RPMI7951 (cell line): ENCODE results near the gene ACOT8. TPM values are rescaled to one million over a fixed set of nuclear protein-coding genes. Genes with fewer than 3 reads are reported as not detected.
"Not testable (repeated sequence)": the region's sequence is repeated elsewhere in the genome, so short reads cannot be mapped to it uniquely, and the experiment has no call there.

Experiments used
- DNase-seq: peaks from one replicate; pipeline ENCODE4 v3.0.0-alpha.2; 2012; ENCODE audit warnings: low read depth
- total RNA-seq: library from RNA; depleted of rRNA; stranded (reverse); fragments of >200 nt; shearing (Covaris generic); gene quantifications from 2 replicates; pipeline ENCODE4 v1.2.3, GENCODE V29; 2014

Gene ACOT8
- total RNA-seq, 1 experiment from 2014 or later, result 102 TPM

- no peak for DNase-seq
These were observed 3.7 kb downstream of the ACOT8 start for GRCh38 chr20:45853484-45853883.

GRCh38 chr20:45852326-45852725 lies 4.9 kb downstream of the ACOT8 start:
- DNase-seq, result no peak

- no peak for DNase-seq
These were observed 5.7 kb downstream of the ACOT8 start for GRCh38 chr20:45851501-45851900.

GRCh38 chr20:45850926-45851325 lies 6.3 kb downstream of the ACOT8 start:
- no peak for DNase-seq

- no peak for DNase-seq
These were observed 7.0 kb downstream of the ACOT8 start for GRCh38 chr20:45850238-45850637.

- DNase-seq, result no peak
These were observed 8.1 kb downstream of the ACOT8 start for GRCh38 chr20:45848969-45849582.

GRCh38 chr20:45848421-45848820 lies 8.8 kb downstream of the ACOT8 start:
- no peak for DNase-seq

- DNase-seq, result no peak
These were observed 11.7 kb downstream of the ACOT8 start for GRCh38 chr20:45845452-45845851.

- DNase-seq, result no peak
These were observed 13.7 kb downstream of the ACOT8 start for GRCh38 chr20:45843506-45843905.

- DNase-seq, result peak; percentile 47
These were observed 14.9 kb downstream of the ACOT8 start for GRCh38 chr20:45842169-45842812.

- no peak for DNase-seq
These were observed 15.6 kb downstream of the ACOT8 start for GRCh38 chr20:45841407-45842129.

- no peak for DNase-seq
These were observed 16.4 kb downstream of the ACOT8 start for GRCh38 chr20:45840700-45841198.

- DNase-seq, result no peak
These were observed 20.4 kb downstream of the ACOT8 start for GRCh38 chr20:45836841-45837240.

- peak; percentile 91 for DNase-seq
These were observed 21.4 kb downstream of the ACOT8 start for GRCh38 chr20:45835825-45836224.

GRCh38 chr20:45835329-45835765 lies 21.8 kb downstream of the ACOT8 start:
- no peak for DNase-seq

- DNase-seq, result no peak
These were observed 22.4 kb downstream of the ACOT8 start for GRCh38 chr20:45834797-45835161.

- peak; percentile 77 for DNase-seq
These were observed 23.1 kb downstream of the ACOT8 start for GRCh38 chr20:45833883-45834796.

- DNase-seq, result peak; percentile 98
These were observed 23.9 kb downstream of the ACOT8 start, which contains the start of gene SNX21 for GRCh38 chr20:45833030-45833882. Gene SNX21 (plus strand): TSS chr20:45833799. CDS start chr20:45833920, 121 bp downstream.

- DNase-seq, result no peak
These were observed 24.6 kb downstream of the ACOT8 start for GRCh38 chr20:45832619-45833018.

- DNase-seq, result not testable (repeated sequence)
These were observed 27.5 kb downstream of the ACOT8 start for GRCh38 chr20:45829673-45830106.

- no peak for DNase-seq
These were observed 28.6 kb downstream of the ACOT8 start for GRCh38 chr20:45828589-45828988.
